ENCODE measurements around the gene UFD1.

UFD1 gene

DNA sequence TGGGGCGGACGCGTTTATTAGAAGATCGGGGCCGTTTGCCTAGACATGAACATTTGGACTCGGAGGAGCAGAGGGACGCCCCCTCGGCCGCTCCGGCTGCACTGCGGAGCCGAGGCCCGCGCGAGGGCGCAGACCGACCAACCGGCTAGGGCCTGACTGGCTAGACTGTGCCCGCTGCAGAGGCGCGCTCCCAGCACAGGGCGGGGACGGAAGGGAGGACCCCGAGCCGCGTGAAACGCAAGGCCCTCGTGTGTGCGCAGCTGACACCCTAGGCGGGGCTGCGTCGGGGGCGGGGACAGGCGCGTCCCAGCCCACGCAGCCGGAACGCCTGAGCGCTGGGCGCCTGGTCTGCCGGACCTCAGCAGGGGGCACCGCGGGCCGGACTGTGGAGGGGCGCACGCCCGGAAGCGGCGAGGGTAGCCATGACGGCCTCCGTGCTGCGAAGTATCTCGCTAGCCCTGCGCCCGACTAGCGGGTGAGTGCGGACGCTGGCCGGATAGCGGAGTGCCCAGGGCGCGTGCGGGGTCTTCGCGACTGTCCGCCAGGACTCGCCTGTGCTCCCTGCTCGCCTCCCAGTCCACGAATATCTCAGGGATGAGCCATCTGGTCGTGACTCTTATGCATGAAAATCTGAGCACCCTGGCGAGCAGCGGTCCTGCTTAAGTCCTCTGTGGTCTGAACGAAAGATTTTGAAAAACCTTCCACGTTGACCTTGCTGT lies 46.7 kb downstream of the UFD1 start, which contains the start of gene MRPL40:
MRPL40 (plus strand) TSS at position 413 of the 719 bp plus-strand sequence; CDS start at position 423, 10 bp downstream.
- TF ChIP-seq, protein P1, sequence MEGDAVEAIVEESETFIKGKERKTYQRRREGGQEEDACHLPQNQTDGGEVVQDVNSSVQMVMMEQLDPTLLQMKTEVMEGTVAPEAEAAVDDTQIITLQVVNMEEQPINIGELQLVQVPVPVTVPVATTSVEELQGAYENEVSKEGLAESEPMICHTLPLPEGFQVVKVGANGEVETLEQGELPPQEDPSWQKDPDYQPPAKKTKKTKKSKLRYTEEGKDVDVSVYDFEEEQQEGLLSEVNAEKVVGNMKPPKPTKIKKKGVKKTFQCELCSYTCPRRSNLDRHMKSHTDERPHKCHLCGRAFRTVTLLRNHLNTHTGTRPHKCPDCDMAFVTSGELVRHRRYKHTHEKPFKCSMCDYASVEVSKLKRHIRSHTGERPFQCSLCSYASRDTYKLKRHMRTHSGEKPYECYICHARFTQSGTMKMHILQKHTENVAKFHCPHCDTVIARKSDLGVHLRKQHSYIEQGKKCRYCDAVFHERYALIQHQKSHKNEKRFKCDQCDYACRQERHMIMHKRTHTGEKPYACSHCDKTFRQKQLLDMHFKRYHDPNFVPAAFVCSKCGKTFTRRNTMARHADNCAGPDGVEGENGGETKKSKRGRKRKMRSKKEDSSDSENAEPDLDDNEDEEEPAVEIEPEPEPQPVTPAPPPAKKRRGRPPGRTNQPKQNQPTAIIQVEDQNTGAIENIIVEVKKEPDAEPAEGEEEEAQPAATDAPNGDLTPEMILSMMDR (conservative IDR thresholded peaks at IDR 0.05; ENCODE audit: low read depth, low read length) = no peak
- H3K4me3 ChIP-seq (ENCODE audit: low read depth, low read length) = peak within 1 kb of the TSS; percentile 83
- peak; percentile 97 for DNase-seq (ENCODE audit: low read depth)

DNA sequence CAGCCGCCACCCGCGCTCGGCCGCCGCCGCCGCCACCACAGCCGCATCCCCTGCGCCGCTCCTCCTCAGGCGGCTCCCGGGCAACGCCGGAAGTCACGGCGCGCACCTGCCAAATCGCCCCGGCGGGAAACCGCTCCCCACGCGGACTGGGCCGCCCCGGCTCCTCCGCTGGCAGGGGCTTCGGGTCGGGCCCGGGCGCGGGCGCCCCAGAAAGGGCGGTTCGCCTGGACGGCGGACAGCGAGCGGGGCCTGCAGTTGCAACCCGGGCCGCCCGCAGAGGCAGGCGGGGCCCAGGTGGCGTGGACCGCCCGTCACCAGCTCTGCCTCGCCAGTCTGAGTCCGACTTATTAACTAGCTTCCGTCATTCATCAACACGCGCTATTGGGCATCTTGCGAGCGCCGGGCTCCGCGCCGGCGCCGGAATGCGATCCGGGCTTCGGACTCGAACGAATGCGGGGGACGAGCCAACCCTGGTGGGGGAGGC lies 47.3 kb downstream of the UFD1 start, which contains the start of gene HIRA:
HIRA (minus strand) TSS at position 85 of the 484 bp plus-strand sequence. CDS start 257 bp downstream, outside the sequence.
- DNase-seq (ENCODE audit: low read depth) = peak; percentile 83
- TF ChIP-seq, protein P1 (conservative IDR thresholded peaks at IDR 0.05; ENCODE audit: low read depth, low read length) = no peak
- peak within 1 kb of the TSS; percentile 83 for H3K4me3 ChIP-seq (ENCODE audit: low read depth, low read length)

DNA sequence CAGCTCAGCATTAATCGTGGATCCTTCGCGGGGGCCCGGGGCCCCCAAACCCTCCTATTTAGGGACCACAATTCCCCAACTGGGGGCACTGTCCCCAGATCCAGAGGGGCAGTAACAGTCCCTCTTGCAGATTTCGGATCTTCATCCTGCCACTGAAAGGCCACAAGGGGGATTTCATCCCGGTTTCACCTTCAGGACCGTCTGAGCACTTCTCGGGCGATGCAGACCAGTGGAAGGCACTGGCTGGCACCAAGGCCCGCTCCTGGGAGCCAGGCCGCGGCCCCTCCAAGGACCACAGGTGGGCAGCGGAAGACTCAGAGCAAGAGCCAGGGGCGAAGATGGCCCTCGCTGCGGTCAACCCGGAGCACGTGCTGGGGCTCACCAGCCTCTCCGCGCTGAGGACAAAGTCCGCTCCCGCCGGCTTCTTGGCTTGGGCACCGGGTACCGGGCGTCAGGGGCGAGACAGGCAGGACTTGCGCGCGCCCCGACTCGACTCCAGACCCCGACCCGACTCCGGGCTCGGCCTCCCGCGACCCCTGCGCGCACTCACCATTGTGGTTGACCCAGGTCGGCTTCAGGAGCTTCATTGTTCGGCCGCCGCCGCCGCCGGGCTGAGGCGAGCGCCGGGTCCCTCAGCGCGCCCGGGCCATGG lies 48.0 kb downstream of the UFD1 start:
- peak; percentile 41 for DNase-seq (ENCODE audit: low read depth)
- H3K4me3 ChIP-seq (ENCODE audit: low read depth, low read length) = peak overlapping the region; percentile 83

DNA sequence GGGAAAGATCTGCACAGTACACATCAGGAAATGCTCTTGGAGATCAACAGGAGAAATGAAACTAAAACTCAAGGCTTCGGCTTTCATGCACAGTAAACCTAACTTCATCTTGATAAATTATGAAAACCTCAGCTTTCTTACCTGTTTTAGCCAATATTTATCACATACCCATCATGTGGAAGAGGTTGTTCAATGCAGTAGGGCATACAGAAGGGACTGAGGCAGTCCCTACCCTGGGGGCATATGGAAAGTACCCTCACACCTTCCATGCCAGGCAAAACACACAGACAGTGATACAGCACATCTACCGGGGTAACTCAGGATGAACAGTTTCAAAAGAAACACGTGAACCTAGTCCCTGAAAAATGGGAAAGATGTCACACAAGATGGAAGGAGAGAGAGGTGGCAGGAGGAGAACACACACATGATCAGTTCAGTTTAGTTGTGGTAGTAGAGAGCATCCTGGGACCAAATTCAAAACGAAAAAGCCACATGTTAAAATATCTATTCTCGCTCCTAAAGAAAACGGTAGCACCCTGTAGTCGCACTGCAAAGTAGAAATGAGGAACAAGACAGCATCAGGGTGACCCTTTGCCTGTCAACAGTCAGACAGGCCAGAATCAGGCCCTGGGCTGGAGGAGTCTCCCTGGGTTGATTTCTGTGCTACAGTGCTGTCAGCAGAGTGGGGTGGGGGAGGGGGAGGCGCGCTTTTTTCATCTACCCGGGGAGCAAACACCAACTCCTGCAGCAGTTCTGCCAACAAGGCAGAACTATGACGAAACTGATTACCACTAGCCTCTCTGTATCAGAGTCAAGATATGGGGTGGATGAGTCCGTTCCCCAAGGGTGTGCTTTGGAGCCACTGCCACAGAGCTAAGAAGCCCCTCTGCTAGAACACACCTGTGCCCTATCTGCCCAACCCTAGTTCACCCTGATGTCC lies 48.8 kb downstream of the UFD1 start:
- H3K4me3 ChIP-seq (ENCODE audit: low read depth, low read length) = peak overlapping the region; percentile 83
- DNase-seq (ENCODE audit: low read depth) = peak; percentile 84
- TF ChIP-seq, protein P1 (conservative IDR thresholded peaks at IDR 0.05; ENCODE audit: low read depth, low read length) = no peak

More for the DNA sequence above, 48.0 kb downstream of the UFD1 start:
- TF ChIP-seq, protein P1 (conservative IDR thresholded peaks at IDR 0.05; ENCODE audit: low read depth, low read length) = peak; percentile 41

DNA sequence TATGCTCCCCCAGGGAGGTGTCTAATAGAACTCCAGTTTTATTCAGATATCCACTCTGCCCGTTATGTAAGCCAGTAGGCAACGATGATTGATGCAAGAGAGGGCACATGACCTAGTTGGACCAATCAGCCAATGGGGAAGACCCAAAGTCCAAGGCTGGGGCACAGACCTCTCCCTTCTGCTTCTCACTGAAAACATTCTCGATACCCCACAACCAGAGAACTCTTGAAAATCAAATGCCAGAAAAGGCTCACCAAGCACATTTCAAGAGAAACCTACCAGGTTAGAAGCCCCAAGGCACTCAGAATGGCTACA lies 54.9 kb downstream of the UFD1 start:
- no peak for DNase-seq (ENCODE audit: low read depth)
- H3K4me3 ChIP-seq (ENCODE audit: low read depth, low read length) = no peak overlapping the region
- TF ChIP-seq, protein P1 (conservative IDR thresholded peaks at IDR 0.05; ENCODE audit: low read depth, low read length) = no peak

DNA sequence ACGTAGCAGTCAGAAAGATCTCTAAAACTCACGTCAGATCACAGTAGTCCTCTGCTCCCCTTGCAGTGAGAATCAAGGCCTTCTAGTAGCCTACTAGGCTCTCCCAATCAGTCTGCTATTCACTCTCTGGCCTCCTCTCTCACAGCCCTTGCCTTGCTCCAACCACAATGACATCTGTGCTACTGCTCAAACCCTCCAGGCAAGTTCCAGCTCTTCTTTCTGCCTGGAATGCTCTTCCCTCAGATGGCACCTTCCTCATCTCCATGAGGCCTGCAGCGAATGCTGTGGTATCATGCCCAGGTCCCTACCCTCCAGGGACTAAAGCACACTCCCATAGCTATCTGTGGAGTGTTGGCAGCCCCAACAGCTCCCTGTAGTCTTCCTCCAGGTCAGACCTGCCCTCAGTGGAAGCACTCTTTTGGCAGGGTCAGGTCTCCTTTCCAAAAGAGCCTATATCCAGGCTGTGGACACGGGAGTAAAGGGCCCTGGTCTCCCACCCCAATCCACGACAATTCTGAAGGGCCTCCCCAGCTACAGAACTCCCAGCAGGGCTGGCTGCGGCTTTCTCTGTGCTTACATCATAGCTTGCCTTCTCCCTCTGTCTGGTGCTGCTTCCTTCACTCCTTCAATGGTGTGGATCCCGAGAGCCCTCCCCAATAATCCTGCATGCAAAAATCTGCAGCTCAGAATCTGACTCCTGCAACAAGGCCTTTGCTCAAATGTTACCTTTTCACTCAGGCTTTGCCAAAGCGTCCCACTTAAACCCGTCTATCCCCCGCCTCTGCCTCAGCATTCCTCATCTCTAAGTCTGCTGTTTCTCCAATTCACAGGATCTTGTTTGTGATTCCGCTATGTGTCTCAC lies 56.3 kb downstream of the UFD1 start:
- DNase-seq (ENCODE audit: low read depth) = peak; percentile 33
- H3K4me3 ChIP-seq (ENCODE audit: low read depth, low read length) = no peak overlapping the region
- TF ChIP-seq, protein P1 (conservative IDR thresholded peaks at IDR 0.05; ENCODE audit: low read depth, low read length) = no peak

All from choroid plexus epithelial cell (primary cell).